Measurements from ENCODE around the gene TTI1.

- TF ChIP-seq EP300 (IDR thresholded peaks at IDR 0.05) (no peak), CTCF (IDR thresholded peaks at IDR 0.05) (no peak), POLR2A (IDR thresholded peaks at IDR 0.05) (no peak)
Measured at GRCh38 chr20:38036366-38036765, 3.1 kb upstream of the TTI1 start.

All from ovary (tissue), 3 donors.